ENCODE data around the gene GBP3. TPM values are rescaled to one million over a fixed set of nuclear protein-coding genes. Genes with fewer than 3 reads are reported as not detected.
"Not testable (repeated sequence)": the region's sequence is repeated elsewhere in the genome, so short reads cannot be mapped to it uniquely, and the experiment has no call there.

GBP3 gene
- total RNA-seq, 1 donor from 2014 or later, result 39.4 TPM

DNA sequence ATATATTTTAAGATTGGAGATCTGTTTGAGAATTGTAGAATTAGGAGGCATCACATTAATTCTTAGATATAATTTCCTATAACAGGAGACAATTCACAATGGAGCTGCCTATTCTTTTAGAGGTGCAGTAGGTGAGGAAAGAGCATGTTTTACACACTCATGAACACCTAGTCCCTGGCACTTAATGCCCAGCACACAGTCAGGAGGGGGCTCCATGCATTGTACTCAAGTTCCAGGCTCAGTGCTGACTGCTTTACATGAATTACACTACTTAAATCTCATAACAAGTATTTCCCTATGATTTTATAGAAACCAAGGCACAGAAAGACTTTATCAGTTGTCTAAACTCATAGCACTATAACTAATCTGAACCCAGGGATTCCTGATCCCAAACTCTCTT lies 360 bp upstream of the GBP3 start:
- Histone ChIP-seq H3K4me3 (ENCODE audit: low read depth, low read length) (no peak overlapping the region), H3K27me3 (ENCODE audit: control insufficient read depth, insufficient read depth, low read length) (no peaks in the 10 kb centered on the region), H3K36me3 (ENCODE audit: control insufficient read depth, insufficient read depth, low read length) (no peaks in the 10 kb centered on the region)
- DNase-seq (ENCODE audit: low read depth), result no peak
- TF ChIP-seq CTCF (IDR thresholded peaks at IDR 0.05; ENCODE audit: insufficient read depth, low read length, poor library complexity, severe bottlenecking), result no peak

GRCh38 chr1:89018318-89018717 lies 4.3 kb downstream of the GBP3 start:
- H3K4me3 ChIP-seq (ENCODE audit: low read depth, low read length); DNase-seq (ENCODE audit: low read depth); H3K36me3 ChIP-seq (ENCODE audit: control insufficient read depth, insufficient read depth, low read length); H3K27me3 ChIP-seq (ENCODE audit: control insufficient read depth, insufficient read depth, low read length): not testable (repeated sequence)

GRCh38 chr1:89008511-89008910 lies 14.2 kb downstream of the GBP3 start:
- no peak for TF ChIP-seq CTCF (IDR thresholded peaks at IDR 0.05; ENCODE audit: insufficient read depth, low read length, poor library complexity, severe bottlenecking)
- Histone ChIP-seq H3K4me3 (ENCODE audit: low read depth, low read length) (no peak overlapping the region), H3K27me3 (ENCODE audit: control insufficient read depth, insufficient read depth, low read length) (no peaks in the 10 kb centered on the region), H3K36me3 (ENCODE audit: control insufficient read depth, insufficient read depth, low read length) (peaks cover 1% of the 10 kb centered on the region)
- no peak for DNase-seq (ENCODE audit: low read depth)

GRCh38 chr1:89005286-89006151 lies 17.1 kb downstream of the GBP3 start:
- no peak overlapping the region for H3K4me3 ChIP-seq (ENCODE audit: low read depth, low read length)
- peaks cover 1% of the 10 kb centered on the region for H3K36me3 ChIP-seq (ENCODE audit: control insufficient read depth, insufficient read depth, low read length)
- no peak for DNase-seq (ENCODE audit: low read depth)
- H3K27me3 ChIP-seq (ENCODE audit: control insufficient read depth, insufficient read depth, low read length), result no peaks in the 10 kb centered on the region
- TF ChIP-seq CTCF (IDR thresholded peaks at IDR 0.05; ENCODE audit: insufficient read depth, low read length, poor library complexity, severe bottlenecking), result no peak

- not testable (repeated sequence) for DNase-seq (ENCODE audit: low read depth); H3K36me3 ChIP-seq (ENCODE audit: control insufficient read depth, insufficient read depth, low read length); H3K27me3 ChIP-seq (ENCODE audit: control insufficient read depth, insufficient read depth, low read length); H3K4me3 ChIP-seq (ENCODE audit: low read depth, low read length)
Observed at GRCh38 chr1:89002176-89002575, 20.5 kb downstream of the GBP3 start.

DNA sequence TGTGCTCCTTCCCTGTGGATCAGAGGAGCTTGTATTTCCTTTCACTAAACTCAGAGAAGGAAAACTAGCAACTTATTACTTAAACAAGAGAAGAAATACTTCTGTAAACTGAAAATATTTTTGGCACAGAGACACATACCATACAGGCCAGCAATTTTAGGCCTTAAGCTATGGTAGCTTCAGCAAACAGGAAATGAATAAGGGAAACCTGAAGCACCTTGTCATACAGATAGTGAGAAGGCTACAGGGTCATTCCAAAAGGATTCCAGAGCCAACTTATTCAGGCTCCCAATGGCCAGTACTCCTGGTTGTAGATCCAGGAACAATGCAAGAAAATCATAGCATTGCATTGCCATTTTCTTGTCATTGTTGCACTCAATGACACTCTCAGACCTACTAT lies 21.2 kb downstream of the GBP3 start:
- H3K27me3 ChIP-seq (ENCODE audit: control insufficient read depth, insufficient read depth, low read length), result no peaks in the 10 kb centered on the region
- H3K36me3 ChIP-seq (ENCODE audit: control insufficient read depth, insufficient read depth, low read length), result peaks cover 1% of the 10 kb centered on the region
- no peak overlapping the region for H3K4me3 ChIP-seq (ENCODE audit: low read depth, low read length)
- no peak for TF ChIP-seq CTCF (IDR thresholded peaks at IDR 0.05; ENCODE audit: insufficient read depth, low read length, poor library complexity, severe bottlenecking)
- no peak for DNase-seq (ENCODE audit: low read depth)

GRCh38 chr1:88998716-88999115 lies 23.9 kb downstream of the GBP3 start:
- no peaks in the 10 kb centered on the region for H3K27me3 ChIP-seq (ENCODE audit: control insufficient read depth, insufficient read depth, low read length)
- DNase-seq (ENCODE audit: low read depth), result no peak
- TF ChIP-seq CTCF (IDR thresholded peaks at IDR 0.05; ENCODE audit: insufficient read depth, low read length, poor library complexity, severe bottlenecking), result peak; percentile 20
- H3K4me3 ChIP-seq (ENCODE audit: low read depth, low read length), result no peak overlapping the region
- no peaks in the 10 kb centered on the region for H3K36me3 ChIP-seq (ENCODE audit: control insufficient read depth, insufficient read depth, low read length)
